Effector memory CD4-positive, alpha-beta T cell (primary cell): ENCODE results near the gene APPBP2.
"Not testable (repeated sequence)": the region's sequence is repeated elsewhere in the genome, so short reads cannot be mapped to it uniquely, and the experiment has no call there.

ENCODE experiments used
- DNase-seq, 3 donors: peaks; one replicate each; pipeline ENCODE4 v3.0.0-alpha.2; 2020
- H3K27ac ChIP-seq: 2 replicates; pipeline ENCODE4 v1.7.0; 2013; ENCODE audit warnings: mild to moderate bottlenecking, low read length, moderate library complexity; ENCODE audit not compliant: insufficient read depth, poor library complexity, severe bottlenecking
- H3K27me3 ChIP-seq: replicated peaks from 2 replicates; pipeline ENCODE4 v1.7.0; 2013; ENCODE audit warnings: mild to moderate bottlenecking, low read length; ENCODE audit not compliant: insufficient read depth, control insufficient read depth, poor library complexity, severe bottlenecking
- H3K36me3 ChIP-seq: 2 replicates; pipeline ENCODE4 v1.7.0; 2013; ENCODE audit warnings: mild to moderate bottlenecking, low read length, moderate library complexity; ENCODE audit not compliant: control insufficient read depth, insufficient read depth
- H3K4me1 ChIP-seq: 2 replicates; pipeline ENCODE4 v1.7.0; 2013; ENCODE audit warnings: low read length, mild to moderate bottlenecking; ENCODE audit not compliant: control insufficient read depth, insufficient read depth, poor library complexity, severe bottlenecking
- H3K4me3 ChIP-seq: 2 replicates; pipeline ENCODE4 v1.7.0; 2013; ENCODE audit warnings: low read length, low read depth, mild to moderate bottlenecking; ENCODE audit not compliant: insufficient read depth, poor library complexity, severe bottlenecking
- H3K9me3 ChIP-seq: 2 replicates; pipeline ENCODE4 v1.7.0; 2013; ENCODE audit warnings: mild to moderate bottlenecking, low read length, moderate library complexity; ENCODE audit not compliant: control insufficient read depth

The APPBP2 gene

GRCh38 chr17:60443713-60444112, 82.3 kb downstream of the APPBP2 start:
- Histone ChIP-seq H3K27ac (no peak overlapping the region), H3K27me3 (no peaks in the 10 kb centered on the region), H3K4me3 (no peak overlapping the region), H3K9me3 (no peaks in the 10 kb centered on the region), H3K36me3 (peaks cover 21% of the 10 kb centered on the region), H3K4me1 (no peaks in the 10 kb centered on the region)
- DNase-seq = no peak

GRCh38 chr17:60442271-60443173, 83.5 kb downstream of the APPBP2 start:
- no peak overlapping the region for H3K27ac ChIP-seq
- H3K4me3 ChIP-seq = no peak overlapping the region
- H3K4me1 ChIP-seq = no peaks in the 10 kb centered on the region
- no peaks in the 10 kb centered on the region for H3K27me3 ChIP-seq
- H3K36me3 ChIP-seq = peaks cover 11% of the 10 kb centered on the region
- no peaks in the 10 kb centered on the region for H3K9me3 ChIP-seq
- DNase-seq = no peak

GRCh38 chr17:60439501-60439900, 86.5 kb downstream of the APPBP2 start:
- Histone ChIP-seq H3K36me3 (no peaks in the 10 kb centered on the region), H3K27ac (no peak overlapping the region), H3K27me3 (no peaks in the 10 kb centered on the region), H3K4me3 (no peak overlapping the region), H3K9me3 (no peaks in the 10 kb centered on the region), H3K4me1 (no peaks in the 10 kb centered on the region)
- DNase-seq = no peak

- Histone ChIP-seq H3K9me3 (no peaks in the 10 kb centered on the region), H3K4me1 (no peaks in the 10 kb centered on the region), H3K27me3 (no peaks in the 10 kb centered on the region), H3K27ac (no peak overlapping the region), H3K36me3 (no peaks in the 10 kb centered on the region), H3K4me3 (no peak overlapping the region)
- no peak for DNase-seq
Observed at GRCh38 chr17:60436676-60437075, 89.4 kb downstream of the APPBP2 start.

GRCh38 chr17:60435244-60436167, 90.5 kb downstream of the APPBP2 start:
- no peaks in the 10 kb centered on the region for H3K36me3 ChIP-seq
- H3K4me3 ChIP-seq = no peak overlapping the region
- no peak overlapping the region for H3K27ac ChIP-seq
- H3K4me1 ChIP-seq = no peaks in the 10 kb centered on the region
- peak; percentile 14 to 48 (median 16) for DNase-seq
- no peaks in the 10 kb centered on the region for H3K9me3 ChIP-seq
- H3K27me3 ChIP-seq = no peaks in the 10 kb centered on the region

- not testable (repeated sequence) for H3K4me1 ChIP-seq, H3K4me3 ChIP-seq, H3K9me3 ChIP-seq, H3K36me3 ChIP-seq, DNase-seq, H3K27ac ChIP-seq, H3K27me3 ChIP-seq
Observed at GRCh38 chr17:60433021-60433997, 92.7 kb downstream of the APPBP2 start.

GRCh38 chr17:60430561-60430960, 95.5 kb downstream of the APPBP2 start:
- H3K4me3 ChIP-seq, DNase-seq, H3K9me3 ChIP-seq, H3K36me3 ChIP-seq, H3K4me1 ChIP-seq, H3K27ac ChIP-seq, H3K27me3 ChIP-seq: not testable (repeated sequence)

GRCh38 chr17:60428491-60428890, 97.6 kb downstream of the APPBP2 start:
- not testable (repeated sequence) for H3K36me3 ChIP-seq, H3K4me3 ChIP-seq, H3K4me1 ChIP-seq, H3K27ac ChIP-seq, DNase-seq, H3K27me3 ChIP-seq, H3K9me3 ChIP-seq

- Histone ChIP-seq H3K4me3 (no peak overlapping the region), H3K36me3 (no peaks in the 10 kb centered on the region), H3K27me3 (no peaks in the 10 kb centered on the region), H3K27ac (no peak overlapping the region), H3K9me3 (no peaks in the 10 kb centered on the region), H3K4me1 (no peaks in the 10 kb centered on the region)
- no peak for DNase-seq
Observed at GRCh38 chr17:60426596-60426995, 99.4 kb downstream of the APPBP2 start.
